HL-60 (cell line): ENCODE data around the gene LMOD1.

Experiments used
- CTCF ChIP-seq: IDR thresholded peaks from one replicate; pipeline ENCODE4 v1.5.1; 2011; ENCODE audit warnings: low read length, control low read depth, inconsistent platforms; ENCODE audit not compliant: insufficient read depth
- GABPA ChIP-seq: IDR thresholded peaks from 2 replicates; pipeline ENCODE4 v1.6.1; 2012; ENCODE audit warnings: low read depth
- POLR2AphosphoS5 ChIP-seq: IDR thresholded peaks from 2 replicates; pipeline ENCODE4 v1.6.1; 2012; ENCODE audit warnings: low read depth
- REST ChIP-seq: IDR thresholded peaks from 2 replicates; pipeline ENCODE4 v1.6.1; 2012; ENCODE audit warnings: low read depth; ENCODE audit not compliant: insufficient replicate concordance

GRCh38 chr1:201893431-201893830 lies 52.9 kb downstream of the LMOD1 start:
- TF ChIP-seq CTCF (no peak), POLR2AphosphoS5 (no peak), REST (no peak), GABPA (no peak)
